Liver (tissue), 9 donors: ENCODE results near the gene INSC. TPM values are rescaled to one million over a fixed set of nuclear protein-coding genes. Genes with fewer than 3 reads are reported as not detected.

Source experiments
- DNase-seq: peaks from one replicate; pipeline ENCODE4 v3.0.0-alpha.2; 2017; ENCODE audit warnings: low spot score
- H3K27ac ChIP-seq, 2 donors: one replicate each; pipeline ENCODE4 v1.7.0; 2013; ENCODE audit warnings: inconsistent platforms in 2 of 2, low read length in 2 of 2, control low read depth in 1 of 2, low read depth in 1 of 2, mild to moderate bottlenecking in 1 of 2
- H3K27me3 ChIP-seq, 4 donors: one replicate each; pipeline versions ENCODE4 v1.6.1 to v1.7.0; 2013; ENCODE audit warnings: low read length in 3 of 4, inconsistent platforms in 1 of 4, mild to moderate bottlenecking in 1 of 4, moderate library complexity in 1 of 4; ENCODE audit not compliant: control insufficient read depth in 4 of 4, insufficient read depth in 4 of 4
- H3K36me3 ChIP-seq, 4 donors: one replicate each; pipeline versions ENCODE4 v1.6.1 to v1.7.0; 2013; ENCODE audit warnings: low read length in 3 of 4, mild to moderate bottlenecking in 3 of 4, low read depth in 1 of 4, moderate library complexity in 1 of 4; ENCODE audit not compliant: control insufficient read depth in 4 of 4, insufficient read depth in 3 of 4
- H3K4me1 ChIP-seq, 4 donors: one replicate each; pipeline versions ENCODE4 v1.6.1 to v1.7.0; 2013; ENCODE audit warnings: low read length in 3 of 4, mild to moderate bottlenecking in 3 of 4, moderate library complexity in 1 of 4; ENCODE audit not compliant: control insufficient read depth in 4 of 4, insufficient read depth in 4 of 4
- H3K4me3 ChIP-seq, 3 donors: one replicate each; pipeline versions ENCODE4 v1.6.1 to v1.7.0; 2013; ENCODE audit warnings: low read length in 3 of 3, control low read depth in 1 of 3, low read depth in 1 of 3, mild to moderate bottlenecking in 1 of 3
- H3K9ac ChIP-seq, 2 donors: one replicate each; pipeline ENCODE4 v1.7.0; 2013; ENCODE audit warnings: low read length in 2 of 2, mild to moderate bottlenecking in 2 of 2, moderate library complexity in 2 of 2, control low read depth in 1 of 2, low read depth in 1 of 2
- H3K9me3 ChIP-seq, 4 donors: one replicate each; pipeline versions ENCODE4 v1.6.1 to v1.7.0; 2013; ENCODE audit warnings: low read length in 3 of 4; ENCODE audit not compliant: control insufficient read depth in 4 of 4
- ATF3 ChIP-seq: IDR thresholded peaks from 2 replicates; pipeline ENCODE4 v1.6.1; 2016; ENCODE audit warnings: antibody characterized with exemption
- CTCF ChIP-seq: fragments of 150-350 bp; IDR thresholded peaks from 2 replicates; pipeline ENCODE4 v1.5.1; 2017; ENCODE audit warnings: improper control_type of control experiment, low read depth, low read length; ENCODE audit not compliant: missing input control
- EGR1 ChIP-seq, 2 donors: IDR thresholded peaks; 2 replicates each; pipeline ENCODE4 v1.6.1; 2016 to 2018; ENCODE audit warnings: antibody characterized with exemption in 2 of 2, low read depth in 2 of 2
- FOXA1 ChIP-seq: IDR thresholded peaks from 2 replicates; pipeline ENCODE4 v1.6.1; 2016; ENCODE audit warnings: antibody characterized with exemption
- FOXA2 ChIP-seq: IDR thresholded peaks from 2 replicates; pipeline ENCODE4 v1.6.1; 2016; ENCODE audit warnings: antibody characterized with exemption
- GABPA ChIP-seq, 2 donors: IDR thresholded peaks in 1 of 2; conservative IDR thresholded peaks in 1 of 2; 2 replicates each; pipeline ENCODE4 v1.6.1; 2016; ENCODE audit warnings: antibody characterized with exemption in 2 of 2, mild to moderate bottlenecking in 1 of 2, moderate library complexity in 1 of 2
- HNF4A ChIP-seq, 2 donors: conservative IDR thresholded peaks; 2 replicates each; pipeline ENCODE4 v1.6.1; 2016; ENCODE audit warnings: antibody characterized with exemption in 2 of 2, mild to moderate bottlenecking in 2 of 2
- HNF4G ChIP-seq: IDR thresholded peaks from 2 replicates; pipeline ENCODE4 v1.6.1; 2016; ENCODE audit warnings: antibody characterized with exemption
- JUND ChIP-seq, 2 donors: IDR thresholded peaks; 2 replicates each; pipeline ENCODE4 v1.6.1; 2016; ENCODE audit warnings: antibody characterized with exemption in 2 of 2
- MAX ChIP-seq: IDR thresholded peaks from 2 replicates; pipeline ENCODE4 v1.6.1; 2016; ENCODE audit warnings: antibody characterized with exemption
- NR2F2 ChIP-seq: IDR thresholded peaks from 2 replicates; pipeline ENCODE4 v1.6.1; 2016; ENCODE audit warnings: antibody characterized with exemption
- RAD21 ChIP-seq, 2 donors: IDR thresholded peaks; 2 replicates each; pipeline ENCODE4 v1.6.1; 2016; ENCODE audit warnings: antibody characterized with exemption in 2 of 2, mild to moderate bottlenecking in 2 of 2
- RXRA ChIP-seq, 2 donors: IDR thresholded peaks; 2 replicates each; pipeline ENCODE4 v1.6.1; 2017 to 2018; ENCODE audit warnings: antibody characterized with exemption in 2 of 2, mild to moderate bottlenecking in 1 of 2
- SP1 ChIP-seq: IDR thresholded peaks from 2 replicates; pipeline ENCODE4 v1.6.1; 2018; ENCODE audit warnings: antibody characterized with exemption, mild to moderate bottlenecking
- TAF1 ChIP-seq: conservative IDR thresholded peaks from 2 replicates; pipeline ENCODE4 v1.6.1; 2016; ENCODE audit warnings: antibody characterized with exemption, mild to moderate bottlenecking
- YY1 ChIP-seq: IDR thresholded peaks from 2 replicates; pipeline ENCODE4 v1.6.1; 2016; ENCODE audit warnings: antibody characterized with exemption, mild to moderate bottlenecking
- ZBTB33 ChIP-seq: IDR thresholded peaks from 2 replicates; pipeline ENCODE4 v1.6.1; 2016; ENCODE audit warnings: antibody characterized with exemption
- WGBS: extraction: QIAGEN DNeasy Blood & Tissue Kit; methylation state at CpG from one replicate; pipeline ENCODE4 v1.1.7; 2013; 5-methylcytosine and 5-hydroxymethylcytosine counted together
- polyA plus RNA-seq, 2 donors: library from polyadenylated mRNA; stranded (reverse) in 1 of 2; unstranded in 1 of 2; fragments of 200-250 nt in 1 of 2; fragments of >200 nt in 1 of 2; fragmentation: Nextera tagmentation in 1 of 2; extraction: Ambion mirVana in 1 of 2; gene quantifications; one replicate each; pipeline versions ENCODE4 v1.2.1 to v1.2.3, GENCODE V29; 2013 to 2015
- total RNA-seq, 2 donors: library from RNA; depleted of rRNA; stranded (reverse); fragments of >200 nt; gene quantifications; one replicate each; pipeline ENCODE4 v1.2.3, GENCODE V29; 2014
- TF ChIP-seq, protein P1 (sequence below): IDR thresholded peaks from 2 replicates; pipeline ENCODE4 v1.6.1; 2016; ENCODE audit warnings: antibody characterized with exemption, mild to moderate bottlenecking
- donor health status: healthy.
- donor health status: healthy.
- donor health status: healthy.
- donor health status: healthy.
- donor health status: healthy.

The INSC gene
- total and polyA plus RNA-seq, 4 donors, result 0.02 to 0.25 (median 0.12) TPM

DNA sequence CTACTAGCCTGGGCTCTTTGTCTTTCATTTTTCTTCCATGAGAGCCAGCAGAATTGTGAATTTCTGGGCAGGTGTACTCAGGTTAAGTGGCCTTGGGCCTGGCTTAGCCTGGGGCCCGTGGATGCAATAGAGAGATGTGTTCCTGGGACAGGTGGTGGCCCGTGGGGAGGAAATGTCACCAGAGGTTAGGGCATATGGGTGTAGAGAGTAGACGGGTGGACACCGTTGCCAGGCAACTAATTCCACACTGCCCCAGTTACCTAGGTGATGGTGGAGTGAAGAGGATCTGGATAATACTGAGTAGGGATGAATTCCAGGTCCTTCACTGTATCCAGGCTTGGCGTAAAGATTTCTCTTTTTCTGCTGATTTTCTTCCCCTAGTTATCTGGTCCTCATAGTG is 175.0 kb downstream of the INSC start:
- TF ChIP-seq SP1, result no peak
- no peak for TF ChIP-seq YY1
- no peak for TF ChIP-seq CTCF
- TF ChIP-seq RXRA (IDR thresholded peaks at IDR 0.05), result no peak
- TF ChIP-seq MAX, result no peak
- no peak for TF ChIP-seq NR2F2
- TF ChIP-seq HNF4A (conservative IDR thresholded peaks at IDR 0.05), result no peak
- no peak for TF ChIP-seq GABPA (IDR thresholded peaks at IDR 0.05 in 1 of 2, conservative IDR thresholded peaks at IDR 0.05 in 1 of 2)
- TF ChIP-seq FOXA1, result no peak
- no peak for TF ChIP-seq EGR1 (IDR thresholded peaks at IDR 0.05; ENCODE audit: low read depth in 2 of 2)
- TF ChIP-seq TAF1, result no peak
- no peak for TF ChIP-seq HNF4G
- TF ChIP-seq JUND (IDR thresholded peaks at IDR 0.05), result no peak
- TF ChIP-seq ATF3, result no peak
- TF ChIP-seq, protein P1, sequence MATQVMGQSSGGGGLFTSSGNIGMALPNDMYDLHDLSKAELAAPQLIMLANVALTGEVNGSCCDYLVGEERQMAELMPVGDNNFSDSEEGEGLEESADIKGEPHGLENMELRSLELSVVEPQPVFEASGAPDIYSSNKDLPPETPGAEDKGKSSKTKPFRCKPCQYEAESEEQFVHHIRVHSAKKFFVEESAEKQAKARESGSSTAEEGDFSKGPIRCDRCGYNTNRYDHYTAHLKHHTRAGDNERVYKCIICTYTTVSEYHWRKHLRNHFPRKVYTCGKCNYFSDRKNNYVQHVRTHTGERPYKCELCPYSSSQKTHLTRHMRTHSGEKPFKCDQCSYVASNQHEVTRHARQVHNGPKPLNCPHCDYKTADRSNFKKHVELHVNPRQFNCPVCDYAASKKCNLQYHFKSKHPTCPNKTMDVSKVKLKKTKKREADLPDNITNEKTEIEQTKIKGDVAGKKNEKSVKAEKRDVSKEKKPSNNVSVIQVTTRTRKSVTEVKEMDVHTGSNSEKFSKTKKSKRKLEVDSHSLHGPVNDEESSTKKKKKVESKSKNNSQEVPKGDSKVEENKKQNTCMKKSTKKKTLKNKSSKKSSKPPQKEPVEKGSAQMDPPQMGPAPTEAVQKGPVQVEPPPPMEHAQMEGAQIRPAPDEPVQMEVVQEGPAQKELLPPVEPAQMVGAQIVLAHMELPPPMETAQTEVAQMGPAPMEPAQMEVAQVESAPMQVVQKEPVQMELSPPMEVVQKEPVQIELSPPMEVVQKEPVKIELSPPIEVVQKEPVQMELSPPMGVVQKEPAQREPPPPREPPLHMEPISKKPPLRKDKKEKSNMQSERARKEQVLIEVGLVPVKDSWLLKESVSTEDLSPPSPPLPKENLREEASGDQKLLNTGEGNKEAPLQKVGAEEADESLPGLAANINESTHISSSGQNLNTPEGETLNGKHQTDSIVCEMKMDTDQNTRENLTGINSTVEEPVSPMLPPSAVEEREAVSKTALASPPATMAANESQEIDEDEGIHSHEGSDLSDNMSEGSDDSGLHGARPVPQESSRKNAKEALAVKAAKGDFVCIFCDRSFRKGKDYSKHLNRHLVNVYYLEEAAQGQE, result no peak
- TF ChIP-seq RAD21 (IDR thresholded peaks at IDR 0.05), result no peak
- TF ChIP-seq ZBTB33, result no peak
- TF ChIP-seq FOXA2, result no peak
- DNase-seq, result no peak
- Histone ChIP-seq H3K27ac (no peak overlapping the region), H3K4me3 (no peak overlapping the region), H3K9ac (no peak overlapping the region), H3K9me3 (no peaks in the 10 kb centered on the region), H3K4me1 (no peaks in the 10 kb centered on the region), H3K36me3 (no peaks in the 10 kb centered on the region), H3K27me3 (no peaks in the 10 kb centered on the region)
- WGBS, result 83% methylated on average over 5 of the region's 5 CpGs

GRCh38 chr11:15291885-15292284 is 177.2 kb downstream of the INSC start:
- Histone ChIP-seq H3K27ac (no peak overlapping the region), H3K9ac (no peak overlapping the region), H3K9me3 (no peaks in the 10 kb centered on the region), H3K36me3 (no peaks in the 10 kb centered on the region), H3K27me3 (no peaks in the 10 kb centered on the region), H3K4me3 (no peak overlapping the region), H3K4me1 (no peaks in the 10 kb centered on the region)
- DNase-seq, result no peak
- no peak for TF ChIP-seq ZBTB33
- no peak for TF ChIP-seq RAD21 (IDR thresholded peaks at IDR 0.05)
- no peak for TF ChIP-seq FOXA1
- no peak for TF ChIP-seq JUND (IDR thresholded peaks at IDR 0.05)
- TF ChIP-seq, protein P1, result no peak
- no peak for TF ChIP-seq TAF1
- no peak for TF ChIP-seq GABPA (IDR thresholded peaks at IDR 0.05 in 1 of 2, conservative IDR thresholded peaks at IDR 0.05 in 1 of 2)
- no peak for TF ChIP-seq ATF3
- TF ChIP-seq HNF4A (conservative IDR thresholded peaks at IDR 0.05), result no peak
- TF ChIP-seq HNF4G, result no peak
- TF ChIP-seq SP1, result no peak
- no peak for TF ChIP-seq EGR1 (IDR thresholded peaks at IDR 0.05; ENCODE audit: low read depth in 2 of 2)
- no peak for TF ChIP-seq NR2F2
- no peak for TF ChIP-seq RXRA (IDR thresholded peaks at IDR 0.05)
